IMR-90 (cell line): ENCODE results near the gene ADAP1. TPM values are rescaled to one million over a fixed set of nuclear protein-coding genes. Genes with fewer than 3 reads are reported as not detected.

Experiments used
- ATAC-seq: fragments of 200-7000 bp; cut with Tn5 transposase; 2 replicates; pipeline ENCODE4 v1.9.1; 2020; ENCODE audit warnings: low read depth, mild to moderate bottlenecking, moderate library complexity
- BruUV-seq: library from RNA; stranded (reverse); fragments of 400-500 nt; replicated peaks from 2 replicates; lab custom pipeline; 2021; lab: Mats Ljungman, UMichigan
- CTCF ChIA-PET: fragments of 300-600 bp; formaldehyde crosslinking; extraction: SDS; loops from one replicate; lab custom pipeline; 2021; ENCODE audit warnings: antibody characterized with exemption; lab: Yijun Ruan, JAX
- POLR2A ChIA-PET: fragments of 300-600 bp; sonication (Branson Sonifier 250); formaldehyde crosslinking; loops from one replicate; lab custom pipeline; 2022; ENCODE audit warnings: antibody characterized with exemption; ENCODE audit not compliant: unreplicated experiment; lab: Charles Lee
- DNase-seq: peaks from one replicate; pipeline ENCODE4 v3.0.0; 2013
- H2AFZ ChIP-seq: replicated peaks from 2 replicates; pipeline ENCODE3; 2013; ENCODE audit warnings: low read length, mild to moderate bottlenecking; ENCODE audit not compliant: poor library complexity
- H2AK5ac ChIP-seq: 2 replicates; pipeline ENCODE4 v1.6.1; 2013; ENCODE audit warnings: low read depth, low read length, inconsistent platforms
- H2AK9ac ChIP-seq: replicated peaks from 2 replicates; pipeline ENCODE3; 2013; ENCODE audit warnings: mild to moderate bottlenecking, low read depth, low read length, moderate library complexity; ENCODE audit not compliant: poor library complexity
- H2BK120ac ChIP-seq: 2 replicates; pipeline ENCODE4 v1.6.1; 2013; ENCODE audit warnings: low read depth, low read length, inconsistent platforms
- H2BK15ac ChIP-seq: 3 replicates; pipeline ENCODE4 v1.6.1; 2013; ENCODE audit warnings: low read depth, low read length, inconsistent platforms
- H2BK20ac ChIP-seq: 2 replicates; pipeline ENCODE4 v1.6.1; 2013; ENCODE audit warnings: low read depth, mild to moderate bottlenecking, inconsistent platforms, low read length, moderate library complexity
- H2BK5ac ChIP-seq: 2 replicates; pipeline ENCODE4 v1.6.1; 2013; ENCODE audit warnings: mild to moderate bottlenecking, low read depth, low read length, inconsistent platforms; ENCODE audit not compliant: poor library complexity, severe bottlenecking
- H3K14ac ChIP-seq: replicated peaks from 2 replicates; pipeline ENCODE4 v1.6.1; 2013; ENCODE audit warnings: low read depth, low read length, inconsistent platforms
- H3K18ac ChIP-seq: 2 replicates; pipeline ENCODE4 v1.6.1; 2013; ENCODE audit warnings: low read depth, low read length, control low read depth
- H3K23ac ChIP-seq: 2 replicates; pipeline ENCODE4 v1.6.1; 2013; ENCODE audit warnings: low read depth, low read length, inconsistent platforms
- H3K27ac ChIP-seq: 2 replicates; pipeline ENCODE4 v1.5.1; 2013; ENCODE audit warnings: mild to moderate bottlenecking, control low read depth, low read length; ENCODE audit not compliant: insufficient read depth
- H3K27me3 ChIP-seq: 2 replicates; pipeline ENCODE4 v1.6.1; 2013; ENCODE audit warnings: low read length; ENCODE audit not compliant: control insufficient read depth, insufficient read depth
- H3K36me3 ChIP-seq: 2 replicates; pipeline ENCODE4 v1.6.1; 2013; ENCODE audit warnings: low read length, mixed read lengths; ENCODE audit not compliant: control insufficient read depth, insufficient read depth
- H3K4ac ChIP-seq: 2 replicates; pipeline ENCODE4 v1.6.1; 2013; ENCODE audit warnings: low read depth, low read length, inconsistent platforms
- H3K4me1 ChIP-seq: 2 replicates; pipeline ENCODE4 v1.6.1; 2013; ENCODE audit warnings: low read length, mixed read lengths; ENCODE audit not compliant: control insufficient read depth, insufficient read depth
- H3K4me2 ChIP-seq: 2 replicates; pipeline ENCODE4 v1.6.1; 2013; ENCODE audit warnings: low read depth, mild to moderate bottlenecking, control low read depth, low read length, moderate library complexity
- H3K4me3 ChIP-seq: 2 replicates; pipeline ENCODE4 v1.5.1; 2013; ENCODE audit warnings: low read depth, mild to moderate bottlenecking, control low read depth, low read length, moderate library complexity; ENCODE audit not compliant: insufficient read depth
- H3K56ac ChIP-seq: 2 replicates; pipeline ENCODE4 v1.6.1; 2013; ENCODE audit warnings: low read length, inconsistent platforms; ENCODE audit not compliant: insufficient read depth; ENCODE audit errors: extremely low read depth
- H3K79me1 ChIP-seq, 2 experiments: 2 replicates each; pipeline ENCODE4 v1.6.1; 2013; ENCODE audit warnings: low read length in 2 of 2, inconsistent platforms in 1 of 2, low read depth in 1 of 2
- H3K9ac ChIP-seq: 2 replicates; pipeline ENCODE4 v1.6.1; 2013; ENCODE audit warnings: low read depth, low read length, control low read depth
- H3K9me1 ChIP-seq: 2 replicates; pipeline ENCODE4 v1.6.1; 2013; ENCODE audit warnings: low read length, inconsistent platforms; ENCODE audit not compliant: insufficient read depth
- H3K9me3 ChIP-seq: 2 replicates; pipeline ENCODE4 v1.6.1; 2013; ENCODE audit warnings: low read length; ENCODE audit not compliant: control insufficient read depth, insufficient read depth
- H4K20me1 ChIP-seq: 2 replicates; pipeline ENCODE4 v1.6.1; 2013; ENCODE audit warnings: low read length, inconsistent platforms; ENCODE audit not compliant: insufficient read depth
- H4K5ac ChIP-seq: 2 replicates; pipeline ENCODE4 v1.6.1; 2013; ENCODE audit warnings: mild to moderate bottlenecking, low read depth, low read length, control low read depth
- H4K8ac ChIP-seq, 2 experiments: 2 replicates each; pipeline ENCODE4 v1.6.1; 2013; ENCODE audit warnings: low read depth in 2 of 2, low read length in 2 of 2, control low read depth in 1 of 2, inconsistent platforms in 1 of 2
- H4K91ac ChIP-seq: 2 replicates; pipeline ENCODE4 v1.6.1; 2013; ENCODE audit warnings: low read depth, low read length, inconsistent platforms; ENCODE audit not compliant: insufficient read depth
- BHLHE40 ChIP-seq: fragments of 150-350 bp; IDR thresholded peaks from 2 replicates; pipeline ENCODE4 v1.6.1; 2016; ENCODE audit warnings: mild to moderate bottlenecking, low read depth, low read length
- CEBPB ChIP-seq: IDR thresholded peaks from 2 replicates; pipeline ENCODE4 v1.6.1; 2012; ENCODE audit warnings: low read depth, low read length, improper control_type of control experiment
- CHD1 ChIP-seq: IDR thresholded peaks from 2 replicates; pipeline ENCODE4 v1.6.1; 2012; ENCODE audit warnings: low read depth, low read length, improper control_type of control experiment
- CTCF ChIP-seq: conservative IDR thresholded peaks from 2 replicates; pipeline ENCODE4 v1.5.1; 2012; ENCODE audit warnings: mild to moderate bottlenecking, low read depth, low read length, improper control_type of control experiment
- FOS ChIP-seq: fragments of 150-350 bp; IDR thresholded peaks from 2 replicates; pipeline ENCODE4 v1.6.1; 2016; ENCODE audit warnings: low read depth, low read length
- MAZ ChIP-seq: IDR thresholded peaks from 2 replicates; pipeline ENCODE4 v1.6.1; 2012; ENCODE audit warnings: low read depth, mild to moderate bottlenecking, low read length, improper control_type of control experiment, moderate library complexity, borderline replicate concordance
- NFE2L2 ChIP-seq: fragments of 150-350 bp; IDR thresholded peaks from 2 replicates; pipeline ENCODE4 v1.6.1; 2016; ENCODE audit warnings: low read depth, mild to moderate bottlenecking, low read length
- POLR2A ChIP-seq: IDR thresholded peaks from 2 replicates; pipeline ENCODE4 v1.6.1; 2012; ENCODE audit warnings: mild to moderate bottlenecking, low read depth, low read length
- RCOR1 ChIP-seq: IDR thresholded peaks from 2 replicates; pipeline ENCODE4 v1.6.1; 2012; ENCODE audit warnings: mild to moderate bottlenecking, low read length, improper control_type of control experiment; ENCODE audit not compliant: insufficient replicate concordance
- RFX5 ChIP-seq: IDR thresholded peaks from 2 replicates; pipeline ENCODE4 v1.8.0; 2012; ENCODE audit warnings: low read depth, mild to moderate bottlenecking, low read length, moderate library complexity
- WGBS, 2 experiments: methylation state at CpG; one replicate each; pipeline versions ENCODE4 v1.1.5 to v1.1.7; 2013; ENCODE audit warnings: missing lambda C conversion rate in 2 of 2; ENCODE audit not compliant: insufficient read length in 1 of 2; ENCODE audit errors: extremely low coverage in 2 of 2; 5-methylcytosine and 5-hydroxymethylcytosine counted together
- dilution Hi-C: fragments of 300-500 bp; cut with HindIII; formaldehyde crosslinking; loops from one replicate; pipeline ENCODE4 v1.14.3; 2018; ENCODE audit warnings: low sequenced_read_pairs; ENCODE audit not compliant: unreplicated experiment
- in situ Hi-C: fragments of 300-500 bp; cut with MboI; formaldehyde crosslinking; loops from 3 replicates; pipeline ENCODE4 v1.14.3; 2019; ENCODE audit warnings: low sequenced_read_pairs, inconsistent platforms, mixed read lengths
- intact Hi-C: fragments of 100-400 bp; cut with micrococcal nuclease; formaldehyde crosslinking; loops from 2 replicates; pipeline ENCODE4 v1.10.0; 2022
- polyA plus RNA-seq, 3 experiments: library from polyadenylated mRNA; depleted of rRNA; stranded (reverse); fragments of >200 nt; gene quantifications; 2 replicates each; pipeline ENCODE4 v1.2.3, GENCODE V29; 2012; ENCODE audit warnings: low replicate concordance in 1 of 3
- total RNA-seq: library from RNA; depleted of rRNA; stranded (reverse); fragments of >200 nt; gene quantifications from 2 replicates; pipeline ENCODE4 v1.2.3, GENCODE V29; 2012
- TF ChIP-seq, protein P1 (sequence below): fragments of 150-350 bp; IDR thresholded peaks from 2 replicates; pipeline ENCODE4 v1.6.1; 2017; ENCODE audit warnings: mild to moderate bottlenecking, antibody characterized with exemption, low read length, low read depth

ADAP1 gene
- total and polyA plus RNA-seq, 2 of the 4 experiments (the other 2 are of a cell fraction) = 1.4 to 2.0 TPM

DNA sequence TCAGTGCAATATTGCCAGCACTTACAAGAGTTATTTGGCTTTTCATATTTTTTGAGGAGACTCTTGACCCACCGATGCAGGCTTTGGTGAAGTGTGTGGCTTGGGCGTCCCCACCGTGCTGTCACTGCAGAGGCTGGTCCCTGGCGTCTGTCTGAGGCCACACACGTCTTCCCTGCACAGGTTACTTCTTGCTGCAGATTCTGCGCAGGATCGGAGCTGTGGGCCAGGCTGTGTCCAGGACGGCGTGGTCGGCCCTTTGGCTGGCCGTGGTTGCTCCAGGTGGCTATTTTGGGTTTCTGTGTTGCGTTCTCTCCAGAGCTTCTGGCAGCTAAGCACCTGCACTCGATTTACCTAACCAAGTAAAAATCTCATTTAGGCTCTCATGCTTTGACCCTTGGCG, 103.3 kb downstream of the ADAP1 start:
- intact Hi-C loops = no loop called here
- H3K9ac ChIP-seq = no peak overlapping the region
- H3K4me1 ChIP-seq = no peaks in the 10 kb centered on the region
- dilution Hi-C loops = no loop called here
- H4K91ac ChIP-seq = no peak overlapping the region
- peaks cover 6% of the 10 kb centered on the region; the same call in 1 of the 2 replicates for H3K9me1 ChIP-seq
- BruUV-seq = no TSS peak
- no peak overlapping the region for H3K23ac ChIP-seq
- no peak overlapping the region for H4K5ac ChIP-seq
- H3K79me1 ChIP-seq = peaks cover 13 to 47% of the 10 kb centered on the region in 2 experiments
- WGBS, 2 experiments = 95% methylated on average over 11 of the region's 14 CpGs; no CpG with 5 or more reads in 1 of the 2 experiments
- ATAC-seq (no peak), DNase-seq (no peak)
- H3K27ac ChIP-seq = no peak overlapping the region
- no peak overlapping the region for H2BK20ac ChIP-seq
- H2BK5ac ChIP-seq = no peak overlapping the region
- H3K18ac ChIP-seq = no peak overlapping the region
- H3K36me3 ChIP-seq = peaks cover 49% of the 10 kb centered on the region
- no peak overlapping the region for H2AFZ ChIP-seq
- H3K4me3 ChIP-seq = no peak overlapping the region
- H4K20me1 ChIP-seq = peaks cover 12% of the 10 kb centered on the region; the same call in 1 of the 2 replicates
- H2AK9ac ChIP-seq = no peak overlapping the region
- H4K8ac ChIP-seq = no peak overlapping the region
- H2BK120ac ChIP-seq = no peak overlapping the region
- no peak overlapping the region for H2AK5ac ChIP-seq
- in situ Hi-C loops = no loop called here
- no peaks in the 10 kb centered on the region for H3K9me3 ChIP-seq
- H3K4me2 ChIP-seq = no peak overlapping the region
- no peak overlapping the region for H3K14ac ChIP-seq
- TF ChIP-seq MAZ = no peak
- TF ChIP-seq POLR2A = no peak
- TF ChIP-seq CTCF = no peak
- no peak for TF ChIP-seq RCOR1
- TF ChIP-seq CHD1 = no peak
- TF ChIP-seq NFE2L2 = no peak
- TF ChIP-seq, protein P1, sequence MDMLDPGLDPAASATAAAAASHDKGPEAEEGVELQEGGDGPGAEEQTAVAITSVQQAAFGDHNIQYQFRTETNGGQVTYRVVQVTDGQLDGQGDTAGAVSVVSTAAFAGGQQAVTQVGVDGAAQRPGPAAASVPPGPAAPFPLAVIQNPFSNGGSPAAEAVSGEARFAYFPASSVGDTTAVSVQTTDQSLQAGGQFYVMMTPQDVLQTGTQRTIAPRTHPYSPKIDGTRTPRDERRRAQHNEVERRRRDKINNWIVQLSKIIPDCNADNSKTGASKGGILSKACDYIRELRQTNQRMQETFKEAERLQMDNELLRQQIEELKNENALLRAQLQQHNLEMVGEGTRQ = no peak
- no peak for TF ChIP-seq BHLHE40
- no peak for TF ChIP-seq FOS
- TF ChIP-seq CEBPB = no peak
- TF ChIP-seq RFX5 = no peak
- ChIA-PET CTCF (no interaction called here), POLR2A (no interaction called here)
- no peak overlapping the region for H2BK15ac ChIP-seq
- H3K27me3 ChIP-seq = no peaks in the 10 kb centered on the region
- H3K4ac ChIP-seq = no peak overlapping the region
- H3K56ac ChIP-seq = no peak overlapping the region
